HL-60/S4 treated with retinoic acid at 250 ng/mL for 4 days and 3 days (cell line): Measurements from ENCODE around the gene NECTIN3.

Experiments used
- in situ Hi-C: fragments of 300-500 bp; cut with MboI; formaldehyde crosslinking; loops from 2 replicates; pipeline ENCODE4 v1.7.0; 2022; ENCODE audit warnings: low sequenced_read_pairs

The NECTIN3 gene

GRCh38 chr3:111071257-111072030, at the start of gene NECTIN3:
Gene NECTIN3, plus strand, starts transcription at chr3:111071816. Its CDS starts 202 bp downstream, at chr3:111072018.
- in situ Hi-C loops, result no loop called here

- in situ Hi-C loops, result no loop called here
These were observed 43.7 kb upstream of the NECTIN3 start for GRCh38 chr3:111027868-111028267.

- in situ Hi-C loops, result no loop called here
These were observed 40.1 kb upstream of the NECTIN3 start for GRCh38 chr3:111031538-111031937.

- in situ Hi-C loops, result no loop called here
These were observed 38.9 kb upstream of the NECTIN3 start for GRCh38 chr3:111032677-111033076.

GRCh38 chr3:111033470-111034050, 38.1 kb upstream of the NECTIN3 start:
- in situ Hi-C loops, result no loop called here

- in situ Hi-C loops, result no loop called here
These were observed 36.3 kb upstream of the NECTIN3 start for GRCh38 chr3:111035316-111035715.

- in situ Hi-C loops, result no loop called here
These were observed 35.7 kb upstream of the NECTIN3 start for GRCh38 chr3:111035902-111036301.

- in situ Hi-C loops, result no loop called here
These were observed 30.7 kb upstream of the NECTIN3 start for GRCh38 chr3:111040959-111041358.

GRCh38 chr3:111045564-111045963, 26.1 kb upstream of the NECTIN3 start:
- in situ Hi-C loops, result no loop called here

- in situ Hi-C loops, result no loop called here
These were observed 24.6 kb upstream of the NECTIN3 start for GRCh38 chr3:111047042-111047441.

- in situ Hi-C loops, result no loop called here
These were observed 23.7 kb upstream of the NECTIN3 start for GRCh38 chr3:111047812-111048435.

GRCh38 chr3:111051354-111051753, 20.3 kb upstream of the NECTIN3 start:
- in situ Hi-C loops, result no loop called here

GRCh38 chr3:111068574-111068973, 3.0 kb upstream of the NECTIN3 start:
- in situ Hi-C loops, result no loop called here

- in situ Hi-C loops, result no loop called here
These were observed 1.4 kb upstream of the NECTIN3 start for GRCh38 chr3:111069974-111070771.

GRCh38 chr3:111070772-111071256, 802 bp upstream of the NECTIN3 start:
- in situ Hi-C loops, result no loop called here

GRCh38 chr3:111072031-111072921, 660 bp downstream of the NECTIN3 start:
- in situ Hi-C loops, result no loop called here

GRCh38 chr3:111073218-111073617, 1.6 kb downstream of the NECTIN3 start:
- in situ Hi-C loops, result no loop called here

- in situ Hi-C loops, result no loop called here
These were observed 5.1 kb downstream of the NECTIN3 start for GRCh38 chr3:111076732-111077131.

GRCh38 chr3:111077369-111077768, 5.8 kb downstream of the NECTIN3 start:
- in situ Hi-C loops, result no loop called here

- in situ Hi-C loops, result no loop called here
These were observed 8.8 kb downstream of the NECTIN3 start for GRCh38 chr3:111080413-111080812.
